ENCODE data around the gene TNRC6C.
"Not testable (repeated sequence)": the region's sequence is repeated elsewhere in the genome, so short reads cannot be mapped to it uniquely, and the experiment has no call there.

Gene TNRC6C

GRCh38 chr17:77963441-77963840 is 4.9 kb downstream of the TNRC6C start:
- DNase-seq (ENCODE audit: low spot score), result no peak

GRCh38 chr17:77965352-77965751 is 6.8 kb downstream of the TNRC6C start:
- DNase-seq (ENCODE audit: low spot score), result no peak

GRCh38 chr17:77966476-77966875 is 8.0 kb downstream of the TNRC6C start:
- DNase-seq (ENCODE audit: low spot score), result no peak

GRCh38 chr17:77968788-77969187 is 10.3 kb downstream of the TNRC6C start:
- DNase-seq (ENCODE audit: low spot score), result no peak

GRCh38 chr17:77972271-77972670 is 13.8 kb downstream of the TNRC6C start:
- not testable (repeated sequence) for DNase-seq (ENCODE audit: low spot score)

- DNase-seq (ENCODE audit: low spot score), result no peak
These were observed 15.4 kb downstream of the TNRC6C start for GRCh38 chr17:77973953-77974352.

GRCh38 chr17:77974396-77974795 is 15.9 kb downstream of the TNRC6C start:
- DNase-seq (ENCODE audit: low spot score), result no peak

- not testable (repeated sequence) for DNase-seq (ENCODE audit: low spot score)
These were observed 23.9 kb downstream of the TNRC6C start for GRCh38 chr17:77982430-77982829.

- DNase-seq (ENCODE audit: low spot score), result no peak
These were observed 31.8 kb downstream of the TNRC6C start for GRCh38 chr17:77990301-77990700.

GRCh38 chr17:77993735-77994134 is 35.2 kb downstream of the TNRC6C start:
- not testable (repeated sequence) for DNase-seq (ENCODE audit: low spot score)

- peak; percentile 53 for DNase-seq (ENCODE audit: low spot score)
These were observed 36.8 kb downstream of the TNRC6C start for GRCh38 chr17:77995146-77995852.

- no peak for DNase-seq (ENCODE audit: low spot score)
These were observed 37.8 kb downstream of the TNRC6C start for GRCh38 chr17:77996256-77996655.

- DNase-seq (ENCODE audit: low spot score), result no peak
These were observed 41.1 kb downstream of the TNRC6C start for GRCh38 chr17:77999413-78000173.

GRCh38 chr17:78000341-78000740 is 41.8 kb downstream of the TNRC6C start:
- no peak for DNase-seq (ENCODE audit: low spot score)

- no peak for DNase-seq (ENCODE audit: low spot score)
These were observed 42.7 kb downstream of the TNRC6C start for GRCh38 chr17:78001182-78001581.

GRCh38 chr17:78001612-78002011 is 43.1 kb downstream of the TNRC6C start:
- no peak for DNase-seq (ENCODE audit: low spot score)

GRCh38 chr17:78002166-78002565 is 43.7 kb downstream of the TNRC6C start:
- no peak for DNase-seq (ENCODE audit: low spot score)

GRCh38 chr17:78005452-78006171 is 47.1 kb downstream of the TNRC6C start:
- no peak for DNase-seq (ENCODE audit: low spot score)

- no peak for DNase-seq (ENCODE audit: low spot score)
These were observed 47.8 kb downstream of the TNRC6C start for GRCh38 chr17:78006338-78006737.

GRCh38 chr17:78007647-78008046 is 49.1 kb downstream of the TNRC6C start:
- DNase-seq (ENCODE audit: low spot score), result no peak

- no peak for DNase-seq (ENCODE audit: low spot score)
These were observed 52.3 kb downstream of the TNRC6C start for GRCh38 chr17:78010759-78011158.

- DNase-seq (ENCODE audit: low spot score), result no peak
These were observed 53.9 kb downstream of the TNRC6C start for GRCh38 chr17:78012428-78012827.
